Measurements from ENCODE around the gene DHX35.

- TF ChIP-seq CTCF (IDR thresholded peaks at IDR 0.05; ENCODE audit: borderline replicate concordance, extremely low read depth, low read length, poor library complexity, severe bottlenecking) (no peak), EZH2 (IDR thresholded peaks at IDR 0.05; ENCODE audit: borderline replicate concordance, low read depth, low read length, severe bottlenecking) (no peak)
These were observed 35.8 kb upstream of the DHX35 start, which contains the start of gene FAM83D for GRCh38 chr20:38926142-38926933.

Data from DND-41 (cell line).